Caco-2 (cell line): ENCODE measurements around the gene NKAPL. TPM values are rescaled to one million over a fixed set of nuclear protein-coding genes. Genes with fewer than 3 reads are reported as not detected.

Source experiments
- BruUV-seq: library from RNA; stranded (reverse); fragments of 400-500 nt; replicated peaks from 2 replicates; lab custom pipeline; 2021; lab: Mats Ljungman, UMichigan
- CTCF ChIA-PET: fragments of 300-600 bp; sonication (Branson Sonifier 250); formaldehyde crosslinking; loops from one replicate; lab custom pipeline; 2022; ENCODE audit warnings: antibody characterized with exemption; lab: Charles Lee
- POLR2A ChIA-PET: fragments of 300-600 bp; sonication (Branson Sonifier 250); formaldehyde crosslinking; loops from one replicate; lab custom pipeline; 2022; ENCODE audit warnings: antibody characterized with exemption; lab: Charles Lee
- DNase-seq, 2 experiments: peaks; one replicate each; pipeline versions ENCODE4 v3.0.0 to v3.0.0-alpha.2; 2020 to 2022
- H3K27me3 ChIP-seq: replicated peaks from 2 replicates; pipeline ENCODE4 v1.6.0; 2011; ENCODE audit warnings: low read length; ENCODE audit not compliant: control insufficient read depth, insufficient read depth
- H3K36me3 ChIP-seq: 2 replicates; pipeline ENCODE4 v1.5.1; 2011; ENCODE audit warnings: low read length; ENCODE audit not compliant: control insufficient read depth, insufficient read depth
- H3K4me1 ChIP-seq: fragments of 250-450 bp; sonication (Bioruptor Pico); 2 replicates; pipeline ENCODE4 v1.5.1; 2020; ENCODE audit warnings: mild to moderate bottlenecking
- H3K4me3 ChIP-seq: 2 replicates; pipeline ENCODE4 v1.5.1; 2011; ENCODE audit warnings: low read depth, mild to moderate bottlenecking, control low read depth, low read length
- H3K9me3 ChIP-seq: fragments of 250-450 bp; sonication (Bioruptor Pico); 2 replicates; pipeline ENCODE4 v1.5.1; 2020; ENCODE audit warnings: mild to moderate bottlenecking, moderate library complexity
- H3K27ac Mint-ChIP-seq: one replicate; pipeline ENCODE4 v1.8.0; 2022; ENCODE audit warnings: mixed read lengths; ENCODE audit not compliant: unreplicated experiment
- H3K27me3 Mint-ChIP-seq: one replicate; pipeline ENCODE4 v1.8.0; 2022; ENCODE audit warnings: mixed read lengths; ENCODE audit not compliant: insufficient read depth, unreplicated experiment
- H3K36me3 Mint-ChIP-seq: one replicate; pipeline ENCODE4 v1.8.0; 2022; ENCODE audit warnings: mild to moderate bottlenecking, mixed read lengths; ENCODE audit not compliant: insufficient read depth, unreplicated experiment
- H3K4me1 Mint-ChIP-seq: one replicate; pipeline ENCODE4 v1.8.0; 2022; ENCODE audit warnings: low read depth, mixed read lengths; ENCODE audit not compliant: unreplicated experiment
- H3K4me3 Mint-ChIP-seq: one replicate; pipeline ENCODE4 v1.8.0; 2022; ENCODE audit warnings: mild to moderate bottlenecking, moderate library complexity, mixed read lengths; ENCODE audit not compliant: unreplicated experiment
- H3K9me3 Mint-ChIP-seq: one replicate; pipeline ENCODE4 v1.8.0; 2022; ENCODE audit warnings: mixed read lengths; ENCODE audit not compliant: unreplicated experiment
- intact Hi-C: fragments of 100-400 bp; cut with micrococcal nuclease; formaldehyde crosslinking; loops from one replicate; pipeline ENCODE4 v1.10.0; 2022; ENCODE audit not compliant: unreplicated experiment
- total RNA-seq: library from RNA; stranded (reverse); gene quantifications from 2 replicates; pipeline ENCODE4 v1.2.3, GENCODE V29; 2022
- TF ChIP-seq, protein P1 (sequence below), 2 experiments: fragments of 200-600 bp in 1 of 2; IDR thresholded peaks; 1 replicate in 1 of 2; 2 replicates in 1 of 2; pipeline versions ENCODE4 v1.5.1 to v1.8.0; 2011 to 2022; ENCODE audit warnings: antibody characterized with exemption in 1 of 2, control low read depth in 1 of 2, inconsistent platforms in 1 of 2, low read depth in 1 of 2, low read length in 1 of 2, mild to moderate bottlenecking in 1 of 2, moderate library complexity in 1 of 2; ENCODE audit not compliant: insufficient read depth in 1 of 2, severe bottlenecking in 1 of 2, unreplicated experiment in 1 of 2

The NKAPL gene
- total RNA-seq, 1 experiment from 2014 or later = not detected

DNA sequence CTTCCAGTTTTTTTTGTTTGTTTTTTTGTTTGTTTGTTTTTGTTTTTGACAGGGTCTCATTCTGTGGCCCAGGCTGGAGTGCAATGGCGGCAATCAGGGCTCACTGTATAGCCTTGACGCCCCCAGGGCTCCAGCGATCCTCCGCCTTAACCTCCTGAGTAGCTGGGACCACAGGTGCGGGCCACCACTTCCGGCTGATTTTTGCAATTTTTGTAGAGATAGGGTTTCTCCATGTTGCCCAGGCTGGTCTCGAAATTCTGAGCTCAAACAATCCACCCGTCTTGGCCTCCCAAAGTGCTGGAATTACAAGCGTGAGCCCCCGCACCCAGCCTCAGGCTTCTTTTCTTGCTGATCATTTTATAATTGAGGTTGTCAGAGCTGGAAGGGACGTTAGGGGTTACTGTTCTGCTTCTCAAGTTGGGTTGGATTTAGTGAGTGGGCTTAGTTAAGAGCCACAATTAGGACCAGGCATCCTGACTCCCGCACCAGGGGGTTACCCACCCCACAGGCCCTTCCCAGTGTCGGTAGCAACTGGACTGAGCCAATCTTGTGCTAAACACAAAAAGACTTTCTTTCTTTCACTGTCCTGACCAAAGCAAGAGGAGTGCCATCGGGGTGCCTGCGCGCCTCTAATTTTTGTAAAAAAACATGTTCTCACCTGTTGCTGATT is 47.1 kb upstream of the NKAPL start:
- no peaks in the 10 kb centered on the region for H3K27me3 ChIP-seq
- peaks cover 21% of the 10 kb centered on the region for H3K4me1 Mint-ChIP-seq
- TF ChIP-seq, protein P1, sequence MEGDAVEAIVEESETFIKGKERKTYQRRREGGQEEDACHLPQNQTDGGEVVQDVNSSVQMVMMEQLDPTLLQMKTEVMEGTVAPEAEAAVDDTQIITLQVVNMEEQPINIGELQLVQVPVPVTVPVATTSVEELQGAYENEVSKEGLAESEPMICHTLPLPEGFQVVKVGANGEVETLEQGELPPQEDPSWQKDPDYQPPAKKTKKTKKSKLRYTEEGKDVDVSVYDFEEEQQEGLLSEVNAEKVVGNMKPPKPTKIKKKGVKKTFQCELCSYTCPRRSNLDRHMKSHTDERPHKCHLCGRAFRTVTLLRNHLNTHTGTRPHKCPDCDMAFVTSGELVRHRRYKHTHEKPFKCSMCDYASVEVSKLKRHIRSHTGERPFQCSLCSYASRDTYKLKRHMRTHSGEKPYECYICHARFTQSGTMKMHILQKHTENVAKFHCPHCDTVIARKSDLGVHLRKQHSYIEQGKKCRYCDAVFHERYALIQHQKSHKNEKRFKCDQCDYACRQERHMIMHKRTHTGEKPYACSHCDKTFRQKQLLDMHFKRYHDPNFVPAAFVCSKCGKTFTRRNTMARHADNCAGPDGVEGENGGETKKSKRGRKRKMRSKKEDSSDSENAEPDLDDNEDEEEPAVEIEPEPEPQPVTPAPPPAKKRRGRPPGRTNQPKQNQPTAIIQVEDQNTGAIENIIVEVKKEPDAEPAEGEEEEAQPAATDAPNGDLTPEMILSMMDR (IDR thresholded peaks at IDR 0.05; ENCODE audit: insufficient read depth in 1 of 2, low read depth in 1 of 2, low read length in 1 of 2, severe bottlenecking in 1 of 2, unreplicated experiment in 1 of 2) = no peak
- no peaks in the 10 kb centered on the region for H3K36me3 ChIP-seq
- no TSS peak for BruUV-seq
- peak overlapping the region; percentile 84 for H3K27ac Mint-ChIP-seq
- ChIA-PET CTCF (interaction anchor here (0.5 to 1.5 kb wide), 2 partner anchors 71 to 1439 kb away, joined by 3 read pairs; partner anchors contain the start of gene ZKSCAN8), POLR2A (no interaction called here)
- no peaks in the 10 kb centered on the region for H3K9me3 Mint-ChIP-seq
- H3K36me3 Mint-ChIP-seq = peaks cover 12% of the 10 kb centered on the region
- DNase-seq = no peak
- H3K4me3 ChIP-seq = peak overlapping the region; percentile 36; the same call in 1 of the 2 replicates
- intact Hi-C loops = loop anchor here (2.0 kb wide), 1 partner anchor 71 kb away; the partner anchor contains the start of gene ZKSCAN8
- H3K4me3 Mint-ChIP-seq = peak overlapping the region; percentile 86
- H3K4me1 ChIP-seq = peaks cover 6% of the 10 kb centered on the region; the same call in 1 of the 2 replicates
- peaks cover 11% of the 10 kb centered on the region for H3K27me3 Mint-ChIP-seq
- no peaks in the 10 kb centered on the region for H3K9me3 ChIP-seq

DNA sequence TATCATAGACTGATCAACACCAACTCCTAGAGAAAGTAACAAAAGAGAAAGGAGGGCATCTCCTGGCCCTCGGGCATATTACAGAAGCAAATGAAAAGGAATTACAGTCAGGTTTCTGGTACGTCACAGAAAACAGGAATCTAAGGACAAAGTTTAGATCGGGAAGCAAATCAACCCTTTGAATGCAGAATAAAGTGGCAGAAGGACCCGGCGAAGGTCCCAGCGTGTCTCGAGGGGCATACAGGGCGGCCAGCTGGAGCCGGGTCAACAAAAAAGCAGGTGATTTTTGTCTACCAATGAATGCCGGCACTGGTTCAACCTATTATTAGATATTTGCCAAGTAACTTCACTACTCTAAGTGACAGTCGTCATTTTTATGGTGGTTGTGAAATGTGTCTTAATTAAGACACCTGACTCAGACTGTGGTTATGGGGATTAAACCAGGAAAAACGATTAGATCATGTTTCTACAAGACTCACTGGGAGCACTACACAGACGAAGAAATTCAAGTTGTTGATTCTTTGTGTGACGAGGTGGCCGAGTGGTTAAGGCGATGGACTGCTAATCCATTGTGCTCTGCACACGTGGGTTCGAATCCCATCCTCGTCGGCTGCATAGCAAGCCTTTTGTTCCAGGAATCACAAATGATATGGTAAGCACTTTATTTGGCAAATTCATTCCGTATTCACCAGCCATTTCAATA is 46.4 kb upstream of the NKAPL start:
- H3K9me3 ChIP-seq = no peaks in the 10 kb centered on the region
- TF ChIP-seq, protein P1 (IDR thresholded peaks at IDR 0.05; ENCODE audit: insufficient read depth in 1 of 2, low read depth in 1 of 2, low read length in 1 of 2, severe bottlenecking in 1 of 2, unreplicated experiment in 1 of 2) = no peak
- peak overlapping the region; percentile 84 for H3K27ac Mint-ChIP-seq
- H3K4me3 ChIP-seq = peak overlapping the region; percentile 36
- POLR2A ChIA-PET = no interaction called here
- H3K36me3 Mint-ChIP-seq = peaks cover 12% of the 10 kb centered on the region
- no peaks in the 10 kb centered on the region for H3K27me3 ChIP-seq
- H3K4me3 Mint-ChIP-seq = peak overlapping the region; percentile 86
- H3K9me3 Mint-ChIP-seq = no peaks in the 10 kb centered on the region
- peaks cover 21% of the 10 kb centered on the region for H3K4me1 Mint-ChIP-seq
- H3K4me1 ChIP-seq = peaks cover 6% of the 10 kb centered on the region; the same call in 1 of the 2 replicates
- BruUV-seq = no TSS peak
- no peaks in the 10 kb centered on the region for H3K36me3 ChIP-seq
- DNase-seq = peak; percentile 66 to 69
- CTCF ChIA-PET = interaction anchor here (1.5 kb wide), 1 partner anchor 71 kb away, joined by 3 read pairs; the partner anchor contains the start of gene ZKSCAN8
- peaks cover 11% of the 10 kb centered on the region for H3K27me3 Mint-ChIP-seq
- intact Hi-C loops = loop anchor here (2.0 kb wide), 1 partner anchor 72 kb away; the partner anchor contains the start of gene ZKSCAN8

GRCh38 chr6:28213213-28213523 is 45.9 kb upstream of the NKAPL start:
- Mint-ChIP-seq H3K4me3 (peak overlapping the region; percentile 86), H3K36me3 (peaks cover 12% of the 10 kb centered on the region), H3K27me3 (peaks cover 10% of the 10 kb centered on the region), H3K9me3 (no peaks in the 10 kb centered on the region), H3K27ac (peak overlapping the region; percentile 84), H3K4me1 (peaks cover 21% of the 10 kb centered on the region)
- Histone ChIP-seq H3K4me1 (peaks cover 6% of the 10 kb centered on the region; the same call in 1 of the 2 replicates), H3K4me3 (peak overlapping the region; percentile 36), H3K9me3 (no peaks in the 10 kb centered on the region), H3K36me3 (no peaks in the 10 kb centered on the region), H3K27me3 (no peaks in the 10 kb centered on the region)
- no peak for DNase-seq
- ChIA-PET POLR2A (no interaction called here), CTCF (interaction anchor here (1.5 kb wide), 1 partner anchor 72 kb away, joined by 3 read pairs; the partner anchor contains the start of gene ZKSCAN8)
- no TSS peak for BruUV-seq
- TF ChIP-seq, protein P1 (IDR thresholded peaks at IDR 0.05; ENCODE audit: insufficient read depth in 1 of 2, low read depth in 1 of 2, low read length in 1 of 2, severe bottlenecking in 1 of 2, unreplicated experiment in 1 of 2) = no peak
- intact Hi-C loops = loop anchor here (2.0 kb wide), 1 partner anchor 72 kb away; the partner anchor contains the start of gene ZKSCAN8
